Measurements from ENCODE around the gene GOPC.

- TF ChIP-seq, protein P1, sequence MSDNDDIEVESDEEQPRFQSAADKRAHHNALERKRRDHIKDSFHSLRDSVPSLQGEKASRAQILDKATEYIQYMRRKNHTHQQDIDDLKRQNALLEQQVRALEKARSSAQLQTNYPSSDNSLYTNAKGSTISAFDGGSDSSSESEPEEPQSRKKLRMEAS (IDR thresholded peaks at IDR 0.05) = no peak
- TF ChIP-seq, protein P2, sequence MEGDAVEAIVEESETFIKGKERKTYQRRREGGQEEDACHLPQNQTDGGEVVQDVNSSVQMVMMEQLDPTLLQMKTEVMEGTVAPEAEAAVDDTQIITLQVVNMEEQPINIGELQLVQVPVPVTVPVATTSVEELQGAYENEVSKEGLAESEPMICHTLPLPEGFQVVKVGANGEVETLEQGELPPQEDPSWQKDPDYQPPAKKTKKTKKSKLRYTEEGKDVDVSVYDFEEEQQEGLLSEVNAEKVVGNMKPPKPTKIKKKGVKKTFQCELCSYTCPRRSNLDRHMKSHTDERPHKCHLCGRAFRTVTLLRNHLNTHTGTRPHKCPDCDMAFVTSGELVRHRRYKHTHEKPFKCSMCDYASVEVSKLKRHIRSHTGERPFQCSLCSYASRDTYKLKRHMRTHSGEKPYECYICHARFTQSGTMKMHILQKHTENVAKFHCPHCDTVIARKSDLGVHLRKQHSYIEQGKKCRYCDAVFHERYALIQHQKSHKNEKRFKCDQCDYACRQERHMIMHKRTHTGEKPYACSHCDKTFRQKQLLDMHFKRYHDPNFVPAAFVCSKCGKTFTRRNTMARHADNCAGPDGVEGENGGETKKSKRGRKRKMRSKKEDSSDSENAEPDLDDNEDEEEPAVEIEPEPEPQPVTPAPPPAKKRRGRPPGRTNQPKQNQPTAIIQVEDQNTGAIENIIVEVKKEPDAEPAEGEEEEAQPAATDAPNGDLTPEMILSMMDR (IDR thresholded peaks at IDR 0.05 in 2 of 3, conservative IDR thresholded peaks at IDR 0.05 in 1 of 3; ENCODE audit: borderline replicate concordance in 1 of 3, insufficient read depth in 1 of 3, low read depth in 2 of 3, low read length in 2 of 3) = no peak
- no peak for TF ChIP-seq TCF7L2 (IDR thresholded peaks at IDR 0.05; ENCODE audit: borderline replicate concordance, extremely low read depth, insufficient read depth, insufficient read length)
- TF ChIP-seq POLR2AphosphoS5 (IDR thresholded peaks at IDR 0.05; ENCODE audit: low read depth, low read length) = no peak
- TF ChIP-seq EZH2phosphoT487 (IDR thresholded peaks at IDR 0.05; ENCODE audit: borderline replicate concordance) = no peak
- TF ChIP-seq RAD21 (IDR thresholded peaks at IDR 0.05; ENCODE audit: low read depth) = no peak
- no peak for TF ChIP-seq REST (IDR thresholded peaks at IDR 0.05; ENCODE audit: low read depth)
- TF ChIP-seq EZH2 (IDR thresholded peaks at IDR 0.05) = no peak
Observed at GRCh38 chr6:117521791-117522502, 80.4 kb downstream of the GOPC start.
